GM18909 (cell line): ENCODE results near the gene HTR6.
A peak's percentile ranks its signal among the peaks of the same experiment; 100 is the strongest.

Experiments
- ATAC-seq: cut with Tn5 transposase; IDR thresholded peaks from one replicate; pipeline ENCODE4 v1.9.1; 2021; ENCODE audit warnings: mild to moderate bottlenecking; ENCODE audit not compliant: unreplicated experiment, poor library complexity

Gene HTR6

DNA sequence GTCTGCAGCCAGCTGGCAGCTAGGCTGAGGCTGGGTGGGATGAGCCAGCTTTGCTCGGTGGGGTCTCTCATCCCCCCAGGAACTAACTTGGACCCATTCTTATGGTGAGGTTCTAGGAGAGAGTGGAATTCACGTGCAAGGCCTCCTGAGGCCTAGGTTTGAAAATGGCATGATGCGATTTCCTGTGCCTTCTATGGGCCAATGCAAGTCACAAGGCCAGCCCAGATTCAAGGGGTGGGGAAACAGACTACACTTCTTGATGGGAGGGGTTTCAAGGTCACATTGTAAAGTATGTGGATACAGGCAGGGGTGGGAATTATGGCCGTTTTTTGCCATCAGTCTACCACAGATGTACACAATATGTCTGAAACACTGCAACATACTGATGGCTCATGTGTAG is 48.3 kb downstream of the HTR6 start:
- ATAC-seq, result no peak

DNA sequence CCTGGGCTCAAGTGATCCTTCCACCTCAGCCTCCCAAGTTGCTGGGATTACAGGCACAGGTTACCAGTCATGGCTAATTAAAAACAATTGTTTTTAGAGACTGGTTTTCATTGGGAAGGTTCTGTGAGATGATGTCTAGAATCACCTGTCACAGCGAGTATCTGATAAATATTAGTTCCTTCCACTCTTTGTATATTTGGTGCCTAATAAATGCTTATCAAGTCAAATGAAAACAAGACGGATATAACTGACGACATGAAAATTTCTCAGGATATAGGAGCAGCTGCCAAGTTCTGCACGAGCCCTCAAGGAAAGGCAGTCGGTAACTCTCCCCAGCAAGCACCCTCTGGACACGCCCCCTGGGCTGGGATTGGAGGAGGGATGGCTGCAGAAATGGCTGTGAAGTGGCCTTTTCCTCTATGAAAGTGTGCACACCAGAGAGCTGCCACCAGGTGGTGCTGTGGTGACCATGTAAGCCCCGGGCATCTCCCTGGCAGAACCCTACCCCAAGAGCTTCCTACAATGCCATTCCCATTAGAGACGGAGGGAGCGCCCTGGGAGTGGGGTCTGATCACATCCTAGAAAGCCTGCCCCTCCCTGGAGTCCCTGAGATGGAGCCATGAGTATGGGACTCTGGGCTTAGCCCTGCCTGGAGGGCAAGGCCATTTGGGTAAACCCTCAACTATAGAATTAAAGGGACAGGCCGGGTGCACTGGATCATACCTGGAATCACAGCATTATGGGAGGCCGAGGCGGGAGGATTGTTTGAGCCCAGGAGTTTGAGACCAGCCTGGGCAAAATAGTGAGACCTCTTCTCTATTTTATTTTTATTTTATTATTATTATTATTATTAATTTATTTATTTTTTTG is 50.9 kb downstream of the HTR6 start:
- peak; percentile 59 for ATAC-seq

DNA sequence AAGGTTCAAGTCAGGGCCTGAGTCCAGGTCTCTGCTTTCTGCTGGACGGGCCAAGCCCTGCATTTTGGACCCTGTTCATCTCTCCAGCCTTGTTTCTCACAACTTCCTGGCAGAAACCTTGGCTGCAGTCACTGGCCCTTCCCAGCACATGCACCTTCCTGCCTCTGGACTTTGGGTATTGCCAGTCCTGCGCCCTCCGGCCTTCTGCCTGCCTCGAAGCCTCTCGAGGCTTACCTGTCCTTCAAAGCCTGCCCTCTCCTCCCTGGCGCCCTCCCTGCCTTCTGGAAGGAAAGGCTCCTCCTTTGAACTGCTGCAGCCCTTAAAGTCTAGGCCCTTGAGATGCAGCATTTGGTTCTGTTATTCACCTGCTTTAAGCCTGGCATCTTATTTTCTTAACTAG is 52.8 kb downstream of the HTR6 start:
- no peak for ATAC-seq

DNA sequence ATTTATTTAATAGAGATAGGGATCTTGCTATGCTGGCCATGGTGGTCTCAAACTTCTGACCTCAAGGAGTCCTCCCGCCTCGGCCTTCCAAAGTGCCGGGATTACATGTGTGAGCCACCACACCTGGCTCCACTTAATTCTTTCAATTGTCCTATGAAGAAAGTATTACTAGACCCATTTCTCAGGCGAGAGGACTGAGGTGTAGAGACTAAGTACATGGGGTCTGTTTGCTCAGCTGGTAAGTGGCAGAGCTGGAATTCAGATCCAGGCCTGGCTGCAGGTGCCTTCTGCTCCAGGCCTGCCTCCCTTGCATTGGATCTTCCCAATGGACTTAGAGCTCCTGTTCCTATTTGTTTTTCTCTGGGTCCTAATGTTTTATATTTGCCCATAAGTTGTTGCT is 55.5 kb downstream of the HTR6 start:
- no peak for ATAC-seq

DNA sequence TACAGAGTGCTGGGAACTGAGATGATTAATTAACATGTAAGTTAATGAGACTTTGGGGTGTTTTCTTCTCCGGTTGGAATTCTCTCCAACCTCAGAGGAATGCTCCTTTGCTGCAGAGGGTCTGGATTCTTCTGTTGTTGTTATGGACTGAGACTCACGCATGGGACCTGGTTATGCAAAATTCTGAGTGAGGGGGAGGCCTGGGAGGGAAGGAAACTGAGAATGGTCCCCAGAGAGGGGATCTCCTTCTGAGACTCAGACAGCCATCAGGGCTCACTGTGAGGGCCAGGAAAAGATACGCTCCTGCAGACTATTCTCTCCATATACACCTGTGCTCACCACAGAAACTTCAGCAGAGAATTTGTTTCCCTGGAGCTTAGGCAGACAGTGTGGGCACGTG is 56.3 kb downstream of the HTR6 start:
- no peak for ATAC-seq

DNA sequence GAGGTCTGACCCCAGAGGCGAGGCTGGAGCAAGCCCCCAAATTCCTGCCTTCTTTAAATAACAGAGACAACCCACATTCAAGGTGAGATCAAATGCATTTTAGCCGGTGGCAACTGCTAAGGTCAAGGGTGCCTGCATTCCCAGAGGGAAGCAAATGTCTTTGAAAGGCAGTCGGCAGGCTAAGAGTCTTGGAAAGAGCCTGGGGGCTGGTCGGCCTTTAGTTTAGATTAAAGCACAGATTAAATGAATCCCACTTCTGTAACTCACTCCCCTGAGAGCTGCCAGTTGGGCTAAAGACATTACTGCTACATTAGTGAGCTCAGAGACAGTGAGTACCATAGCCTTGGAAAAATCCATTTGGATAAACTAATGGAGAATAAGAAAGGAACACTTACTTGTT is 59.2 kb downstream of the HTR6 start:
- ATAC-seq, result no peak

DNA sequence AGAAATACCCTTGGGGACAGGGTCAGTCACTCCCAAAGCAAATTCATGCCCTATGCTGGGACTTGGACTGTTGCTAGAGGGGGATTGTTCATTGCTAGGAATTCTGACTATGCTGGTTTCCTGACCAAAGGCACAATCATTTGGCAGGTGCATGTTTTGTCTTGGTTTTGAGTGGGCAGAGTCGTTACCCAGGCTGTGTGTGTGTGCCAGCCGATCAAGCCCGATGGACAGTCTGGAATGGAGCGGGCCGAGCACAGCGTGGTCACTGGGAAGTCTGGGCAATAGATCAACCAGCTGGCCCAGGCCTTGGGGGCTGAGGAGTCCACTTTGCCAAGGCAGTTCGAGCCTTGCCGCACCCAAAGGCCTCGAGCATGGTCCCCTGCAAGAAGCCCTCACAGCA is 60.9 kb downstream of the HTR6 start:
- no peak for ATAC-seq

DNA sequence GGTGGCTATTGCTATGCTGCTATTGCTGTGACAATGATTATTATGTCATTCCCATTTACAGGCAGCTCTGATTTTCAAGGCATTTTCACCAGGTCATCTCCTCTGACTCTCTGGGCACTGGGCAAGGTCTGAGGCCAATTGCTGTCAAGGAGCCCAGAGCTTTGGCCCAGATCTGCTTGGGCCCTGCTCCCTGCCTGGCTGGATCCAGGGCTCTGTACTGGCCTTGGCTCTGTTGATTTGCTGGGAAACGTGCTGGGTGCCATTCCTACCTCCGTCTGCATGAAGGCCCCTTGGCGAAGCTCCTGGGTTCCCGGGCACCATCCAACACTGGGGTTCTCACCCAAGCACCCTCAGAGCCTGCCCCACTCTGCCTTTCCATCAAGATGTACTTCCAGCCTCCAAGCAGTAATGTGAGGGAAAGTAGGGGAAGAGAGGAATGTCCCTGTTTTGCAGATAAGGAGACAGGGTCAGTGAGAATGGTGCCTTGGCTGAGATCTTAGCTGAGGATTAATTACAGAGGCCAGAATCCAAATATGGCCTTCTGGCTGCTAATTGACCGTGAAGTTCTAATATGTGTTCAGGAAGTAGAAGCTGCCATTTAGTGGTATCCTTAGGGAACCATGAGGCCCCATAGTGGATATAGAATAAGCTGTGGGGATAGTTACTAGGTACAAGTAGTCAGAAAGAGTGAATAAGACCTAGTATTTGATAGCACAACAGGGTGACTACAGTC is 63.9 kb downstream of the HTR6 start:
- ATAC-seq, result no peak

DNA sequence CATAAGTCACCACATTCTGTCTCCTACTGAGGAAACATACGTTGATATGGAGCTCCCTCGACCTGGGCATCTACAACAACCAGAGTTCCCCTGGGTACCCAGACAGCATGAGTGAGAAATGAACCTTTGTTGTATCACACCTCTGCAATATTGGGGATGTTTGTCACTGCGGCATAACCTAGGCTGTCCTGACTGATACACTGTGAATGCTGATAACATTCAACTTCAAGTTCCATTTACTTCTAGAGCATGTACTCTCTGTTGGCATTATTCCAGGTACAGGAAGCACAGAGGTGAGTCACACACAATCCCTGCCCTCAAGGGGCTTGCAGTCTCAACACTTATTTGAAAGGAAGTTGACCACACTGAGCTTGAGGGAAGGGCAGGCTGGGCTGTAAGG is 65.6 kb downstream of the HTR6 start:
- no peak for ATAC-seq
